Measurements from ENCODE around the gene DUSP19. TPM values are rescaled to one million over a fixed set of nuclear protein-coding genes. Genes with fewer than 3 reads are reported as not detected.

DUSP19 gene
- total RNA-seq = 3.3 and 4.7 TPM in 2 replicates
- 1.1 and 1.2 TPM in 2 replicates for polyA plus RNA-seq

GRCh38 chr2:183078464-183079138 is at the start of gene DUSP19:
TSS of gene DUSP19 (plus strand) at chr2:183078747. CDS start at chr2:183078934, 187 bp downstream.
- no peak for TF ChIP-seq EZH2phosphoT487 (IDR thresholded peaks at IDR 0.05; ENCODE audit: low read depth, severe bottlenecking, unreplicated experiment)
- TF ChIP-seq CTCF (IDR thresholded peaks at IDR 0.05; ENCODE audit: poor library complexity) = no peak
- TF ChIP-seq EZH2 (IDR thresholded peaks at IDR 0.05; ENCODE audit: borderline replicate concordance) = no peak
- Histone ChIP-seq H3K4me1 (ENCODE audit: insufficient read depth) (peaks cover 5% of the 10 kb centered on the region), H3K36me3 (replicated peaks; ENCODE audit: insufficient read depth, low read depth) (no peaks in the 10 kb centered on the region), H2AFZ (peak within 1 kb of the TSS; percentile 90), H3K27ac (peak within 1 kb of the TSS; percentile 80), H3K79me2 (peaks cover 7% of the 10 kb centered on the region), H3K4me3 (peak within 1 kb of the TSS; percentile 73), H4K20me1 (ENCODE audit: insufficient read depth, poor library complexity, severe bottlenecking) (no peaks in the 10 kb centered on the region), H3K9me2 (replicated peaks; ENCODE audit: insufficient read depth) (no peaks in the 10 kb centered on the region), H3K27me3 (peaks cover 5% of the 10 kb centered on the region), H3K4me2 (peak within 1 kb of the TSS; percentile 75), H3K9me3 (ENCODE audit: low read depth) (no peaks in the 10 kb centered on the region)
- WGBS (ENCODE audit: low lambda C conversion rate, missing lambda C conversion rate) = 7% methylated on average over 20 of the region's 20 CpGs
- DNase-seq (ENCODE audit: low spot score) = peak; percentile 90

GRCh38 chr2:183029219-183029618 is 49.3 kb upstream of the DUSP19 start:
- no peak overlapping the region for H2AFZ ChIP-seq
- no peaks in the 10 kb centered on the region for H3K9me3 ChIP-seq (ENCODE audit: low read depth)
- H3K4me3 ChIP-seq = no peak overlapping the region
- no peak for DNase-seq (ENCODE audit: low spot score)
- no peaks in the 10 kb centered on the region for H3K36me3 ChIP-seq (replicated peaks; ENCODE audit: insufficient read depth, low read depth)
- peaks cover 40% of the 10 kb centered on the region for H3K4me1 ChIP-seq (ENCODE audit: insufficient read depth)
- H3K4me2 ChIP-seq = no peak overlapping the region
- H3K9me2 ChIP-seq (replicated peaks; ENCODE audit: insufficient read depth) = no peaks in the 10 kb centered on the region
- TF ChIP-seq EZH2 (IDR thresholded peaks at IDR 0.05; ENCODE audit: borderline replicate concordance) (no peak), CTCF (IDR thresholded peaks at IDR 0.05; ENCODE audit: poor library complexity) (no peak), EZH2phosphoT487 (IDR thresholded peaks at IDR 0.05; ENCODE audit: low read depth, severe bottlenecking, unreplicated experiment) (no peak)
- H3K79me2 ChIP-seq = peaks cover 100% of the 10 kb centered on the region
- H3K27me3 ChIP-seq = no peaks in the 10 kb centered on the region
- H3K27ac ChIP-seq = no peak overlapping the region
- WGBS (ENCODE audit: low lambda C conversion rate, missing lambda C conversion rate) = 100% methylated on average over 2 of the region's 2 CpGs
- H4K20me1 ChIP-seq (ENCODE audit: insufficient read depth, poor library complexity, severe bottlenecking) = peaks cover 100% of the 10 kb centered on the region

- Histone ChIP-seq H2AFZ (no peak overlapping the region), H3K36me3 (replicated peaks; ENCODE audit: insufficient read depth, low read depth) (no peaks in the 10 kb centered on the region), H3K9me2 (replicated peaks; ENCODE audit: insufficient read depth) (no peaks in the 10 kb centered on the region), H3K27ac (peak overlapping the region; percentile 5), H3K4me1 (ENCODE audit: insufficient read depth) (peaks cover 31% of the 10 kb centered on the region), H3K4me3 (no peak overlapping the region), H3K79me2 (peaks cover 100% of the 10 kb centered on the region), H3K4me2 (peak overlapping the region; percentile 33), H3K9me3 (ENCODE audit: low read depth) (no peaks in the 10 kb centered on the region), H3K27me3 (no peaks in the 10 kb centered on the region), H4K20me1 (ENCODE audit: insufficient read depth, poor library complexity, severe bottlenecking) (peaks cover 99% of the 10 kb centered on the region)
- TF ChIP-seq EZH2phosphoT487 (IDR thresholded peaks at IDR 0.05; ENCODE audit: low read depth, severe bottlenecking, unreplicated experiment) = no peak
- TF ChIP-seq CTCF (IDR thresholded peaks at IDR 0.05; ENCODE audit: poor library complexity) = no peak
- no peak for TF ChIP-seq EZH2 (IDR thresholded peaks at IDR 0.05; ENCODE audit: borderline replicate concordance)
- no peak for DNase-seq (ENCODE audit: low spot score)
- 85% methylated on average over 4 of the region's 4 CpGs for WGBS (ENCODE audit: low lambda C conversion rate, missing lambda C conversion rate)
These were observed 46.4 kb upstream of the DUSP19 start for GRCh38 chr2:183031911-183032794.

Data from hepatocyte (in vitro differentiated cells).